Stimulated activated CD4-positive, alpha-beta T cell treated with anti-CD3 and anti-CD28 coated beads, Interleukin-15, amount 100 ng/mL, for 1 hour (primary cell): ENCODE results near the gene CACNA1A.
"Not testable (repeated sequence)": the region's sequence is repeated elsewhere in the genome, so short reads cannot be mapped to it uniquely, and the experiment has no call there.

Experiments
- DNase-seq, 2 donors: peaks; one replicate each; pipeline ENCODE4 v3.0.0-alpha.2; 2020; ENCODE audit warnings: low read depth in 1 of 2, low spot score in 1 of 2

The CACNA1A gene

GRCh38 chr19:13282486-13283065, 223.7 kb downstream of the CACNA1A start:
- DNase-seq: no peak

- DNase-seq: no peak
Measured at GRCh38 chr19:13281567-13282291, 224.6 kb downstream of the CACNA1A start.

- DNase-seq: peak; percentile 21 to 29
Measured at GRCh38 chr19:13277104-13277809, 229.0 kb downstream of the CACNA1A start.

GRCh38 chr19:13275016-13275722, 231.1 kb downstream of the CACNA1A start:
- no peak for DNase-seq

- no peak for DNase-seq
Measured at GRCh38 chr19:13270514-13271105, 235.7 kb downstream of the CACNA1A start.

GRCh38 chr19:13269348-13269747, 236.9 kb downstream of the CACNA1A start:
- DNase-seq: no peak

- no peak for DNase-seq
Measured at GRCh38 chr19:13267889-13268288, 238.4 kb downstream of the CACNA1A start.

GRCh38 chr19:13267131-13267530, 239.1 kb downstream of the CACNA1A start:
- no peak for DNase-seq

GRCh38 chr19:13262450-13262849, 243.8 kb downstream of the CACNA1A start:
- DNase-seq: no peak

GRCh38 chr19:13260883-13261653, 245.2 kb downstream of the CACNA1A start:
- DNase-seq: no peak

GRCh38 chr19:13256918-13257317, 249.4 kb downstream of the CACNA1A start:
- no peak for DNase-seq

GRCh38 chr19:13256398-13256797, 249.9 kb downstream of the CACNA1A start:
- not testable (repeated sequence) for DNase-seq

GRCh38 chr19:13255719-13256059, 250.6 kb downstream of the CACNA1A start:
- DNase-seq: no peak

- no peak for DNase-seq
Measured at GRCh38 chr19:13255041-13255718, 251.1 kb downstream of the CACNA1A start.

GRCh38 chr19:13252569-13253335, 253.5 kb downstream of the CACNA1A start:
- no peak for DNase-seq

- DNase-seq: no peak
Measured at GRCh38 chr19:13244920-13245319, 261.4 kb downstream of the CACNA1A start.

- DNase-seq: no peak
Measured at GRCh38 chr19:13241231-13242104, 264.8 kb downstream of the CACNA1A start.

- no peak for DNase-seq
Measured at GRCh38 chr19:13240312-13241022, 265.8 kb downstream of the CACNA1A start.
